SK-N-SH (cell line): ENCODE results near the gene ABLIM1. TPM values are rescaled to one million over a fixed set of nuclear protein-coding genes. Genes with fewer than 3 reads are reported as not detected.

Experiments
- CTCF ChIA-PET: fragments of 300-600, 350-600 bp; formaldehyde crosslinking; extraction: SDS; loops from one replicate; lab custom pipeline; 2021; lab: Yijun Ruan, JAX
- POLR2A ChIA-PET: fragments of 350-600 bp; sonication (Branson Sonifier 250); formaldehyde crosslinking; extraction: SDS; loops from one replicate; lab custom pipeline; 2020; ENCODE audit warnings: antibody characterized with exemption, inconsistent platforms; lab: Yijun Ruan, JAX
- DNase-seq: peaks from one replicate; pipeline ENCODE4 v3.0.0; 2012
- H2AFZ ChIP-seq: fragments of 200-600 bp; sonication (generic); 2 replicates; pipeline ENCODE4 v1.8.1; 2016; ENCODE audit warnings: antibody characterized with exemption, mild to moderate bottlenecking, low read depth
- H3F3A ChIP-seq: fragments of 200-600 bp; sonication (generic); replicated peaks from 2 replicates; pipeline ENCODE3; 2016; ENCODE audit warnings: antibody characterized with exemption, mild to moderate bottlenecking; ENCODE audit not compliant: insufficient read depth
- H3K27ac ChIP-seq, 2 experiments: fragments of 200-500 bp in 1 of 2; fragments of 200-600 bp in 1 of 2; sonication (Bioruptor generic) in 1 of 2; sonication (generic), shearing (Covaris generic) in 1 of 2; 2 replicates each; pipeline versions ENCODE4 v1.5.1 to v1.6.1; 2014 to 2016; ENCODE audit warnings: low read depth in 2 of 2, inconsistent platforms in 1 of 2, low read length in 1 of 2, mild to moderate bottlenecking in 1 of 2, mixed read lengths in 1 of 2
- H3K27me3 ChIP-seq: fragments of 200-600 bp; sonication (generic), shearing (Covaris generic); 2 replicates; pipeline ENCODE4 v1.6.1; 2016; ENCODE audit warnings: mixed run types; ENCODE audit not compliant: insufficient read depth
- H3K36me3 ChIP-seq, 2 experiments: fragments of 200-500 bp in 1 of 2; fragments of 200-600 bp in 1 of 2; sonication (Bioruptor generic) in 1 of 2; sonication (generic) in 1 of 2; replicated peaks in 1 of 2; 2 replicates each; pipeline versions ENCODE3 to v1.5.1; 2014 to 2016; ENCODE audit warnings: low read length in 1 of 2, mild to moderate bottlenecking in 1 of 2; ENCODE audit not compliant: insufficient read depth in 2 of 2, control insufficient read depth in 1 of 2
- H3K4me1 ChIP-seq, 2 experiments: fragments of 200-500 bp in 1 of 2; fragments of 200-600 bp in 1 of 2; sonication (Bioruptor generic) in 1 of 2; sonication (generic), shearing (Covaris generic) in 1 of 2; 2 replicates each; pipeline versions ENCODE4 v1.5.1 to v1.6.1; 2014 to 2016; ENCODE audit warnings: low read depth in 1 of 2, low read length in 1 of 2, mixed run types in 1 of 2; ENCODE audit not compliant: insufficient read depth in 2 of 2, control insufficient read depth in 1 of 2
- H3K4me2 ChIP-seq: fragments of 200-600 bp; sonication (generic), shearing (Covaris generic); 2 replicates; pipeline ENCODE4 v1.6.1; 2017; ENCODE audit warnings: mixed run types
- H3K4me3 ChIP-seq, 2 experiments: fragments of 200-500 bp in 1 of 2; fragments of 200-600 bp in 1 of 2; sonication (Bioruptor generic) in 1 of 2; sonication (generic), shearing (Covaris generic) in 1 of 2; 2 replicates each; pipeline versions ENCODE4 v1.5.1 to v1.8.1; 2014 to 2016; ENCODE audit warnings: low read depth in 2 of 2, inconsistent platforms in 1 of 2, low read length in 1 of 2, mild to moderate bottlenecking in 1 of 2, mixed read lengths in 1 of 2, moderate library complexity in 1 of 2
- H3K79me2 ChIP-seq: fragments of 200-600 bp; sonication (generic); 2 replicates; pipeline ENCODE4 v1.8.1; 2017; ENCODE audit warnings: mild to moderate bottlenecking; ENCODE audit not compliant: insufficient read depth
- H3K9ac ChIP-seq: fragments of 200-600 bp; sonication (generic); 2 replicates; pipeline ENCODE4 v1.6.1; 2017; ENCODE audit warnings: mixed run types
- H3K9me2 ChIP-seq: fragments of 200-600 bp; sonication (generic); 2 replicates; pipeline ENCODE4 v1.6.1; 2017; ENCODE audit warnings: mixed run types
- H3K9me3 ChIP-seq: fragments of 200-600 bp; sonication (generic); 2 replicates; pipeline ENCODE4 v1.6.1; 2017; ENCODE audit warnings: mixed run types, mild to moderate bottlenecking, moderate library complexity
- H4K20me1 ChIP-seq: fragments of 200-600 bp; sonication (generic); 2 replicates; pipeline ENCODE4 v1.6.1; 2017; ENCODE audit warnings: mild to moderate bottlenecking, mixed run types; ENCODE audit not compliant: insufficient read depth
- CHD2 ChIP-seq: fragments of 150-350 bp; IDR thresholded peaks from 2 replicates; pipeline ENCODE4 v1.6.1; 2018; ENCODE audit warnings: low read length; ENCODE audit not compliant: partially characterized antibody
- ELF1 ChIP-seq: IDR thresholded peaks from 2 replicates; pipeline ENCODE4 v1.4.0; 2012
- EP300 ChIP-seq, 2 experiments: IDR thresholded peaks; 2 replicates each; pipeline versions ENCODE4 v1.4.0 to v1.6.1; 2012; ENCODE audit warnings: borderline replicate concordance in 1 of 2, low read depth in 1 of 2, low read length in 1 of 2
- FOSL2 ChIP-seq: IDR thresholded peaks from 2 replicates; pipeline ENCODE4 v1.4.0; 2012; ENCODE audit warnings: low read depth, mild to moderate bottlenecking, moderate library complexity, borderline replicate concordance
- FOXM1 ChIP-seq: IDR thresholded peaks from 2 replicates; pipeline ENCODE4 v1.4.0; 2012; ENCODE audit warnings: low read depth, mild to moderate bottlenecking
- MEF2A ChIP-seq: IDR thresholded peaks from 2 replicates; pipeline ENCODE4 v1.4.0; 2012; ENCODE audit warnings: low read depth, borderline replicate concordance
- NFIC ChIP-seq: IDR thresholded peaks from 2 replicates; pipeline ENCODE4 v1.4.0; 2012; ENCODE audit warnings: borderline replicate concordance
- RAD21 ChIP-seq: IDR thresholded peaks from 2 replicates; pipeline ENCODE4 v1.6.1; 2012; ENCODE audit warnings: mild to moderate bottlenecking, low read length
- RFX5 ChIP-seq: IDR thresholded peaks from 2 replicates; pipeline ENCODE4 v1.6.1; 2012; ENCODE audit warnings: mild to moderate bottlenecking, improper control_type of control experiment, low read length
- RXRA ChIP-seq: IDR thresholded peaks from 2 replicates; pipeline ENCODE4 v1.4.0; 2012; ENCODE audit warnings: low read depth, mild to moderate bottlenecking, borderline replicate concordance
- TAF1 ChIP-seq: IDR thresholded peaks from 2 replicates; pipeline ENCODE4 v1.6.1; 2012; ENCODE audit warnings: low read depth, mild to moderate bottlenecking, low read length, moderate library complexity, borderline replicate concordance
- YY1 ChIP-seq: IDR thresholded peaks from 2 replicates; pipeline ENCODE4 v1.4.0; 2012; ENCODE audit warnings: low read depth, mild to moderate bottlenecking
- WGBS: methylation state at CpG from one replicate; pipeline ENCODE4 v1.1.6; 2017; ENCODE audit warnings: low lambda C conversion rate; 5-methylcytosine and 5-hydroxymethylcytosine counted together
- polyA plus RNA-seq, 3 experiments: library from polyadenylated mRNA; depleted of rRNA; stranded (reverse); fragments of >200 nt; gene quantifications; 2 replicates each; pipeline ENCODE4 v1.2.3, GENCODE V29; 2012
- TF ChIP-seq, protein P1 (sequence below): fragments of 200-600 bp; sonication (generic); IDR thresholded peaks from 2 replicates; pipeline ENCODE4 v1.6.1; 2017; ENCODE audit warnings: antibody characterized with exemption, mild to moderate bottlenecking, moderate library complexity
- TF ChIP-seq, protein P2 (sequence below): fragments of 150-350 bp; IDR thresholded peaks from 2 replicates; pipeline ENCODE4 v1.6.1; 2017; ENCODE audit warnings: antibody characterized with exemption, low read length, low read depth, borderline replicate concordance
- TF ChIP-seq, protein P3 (sequence below): IDR thresholded peaks from 2 replicates; pipeline ENCODE4; 2012
- TF ChIP-seq, protein P4 (sequence below): IDR thresholded peaks from 2 replicates; pipeline ENCODE4 v1.6.1; 2012; ENCODE audit warnings: mild to moderate bottlenecking, low read depth, low read length, moderate library complexity

The ABLIM1 gene
- polyA plus RNA-seq, 1 of the 3 experiments (the other 2 are of a cell fraction) = 16.1 TPM

DNA sequence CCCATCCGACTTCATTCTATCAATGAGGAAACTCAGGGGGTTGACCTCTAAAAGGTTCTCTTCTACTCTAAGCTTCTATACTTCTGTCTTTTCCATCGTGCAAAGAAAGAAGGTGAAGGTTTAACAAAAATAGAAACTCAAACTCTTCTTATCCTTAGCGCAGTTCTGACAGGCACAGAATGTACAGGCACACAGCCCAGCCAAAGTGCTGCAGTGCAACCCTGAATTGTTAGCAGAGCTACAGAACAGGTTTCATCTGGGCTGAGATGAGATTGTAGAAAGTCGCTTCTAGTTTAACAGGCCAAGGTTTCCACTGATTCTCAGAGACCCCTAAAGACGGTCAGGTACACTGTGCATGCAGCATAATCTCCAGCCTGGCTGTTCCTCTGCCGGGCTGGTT is 174.5 kb downstream of the ABLIM1 start:
- H3K4me2 ChIP-seq = no peak overlapping the region
- H3K9me3 ChIP-seq = no peaks in the 10 kb centered on the region
- no peaks in the 10 kb centered on the region for H3K27me3 ChIP-seq
- no peak overlapping the region for H2AFZ ChIP-seq
- H3K27ac ChIP-seq = no peak overlapping the region
- TF ChIP-seq, protein P1, sequence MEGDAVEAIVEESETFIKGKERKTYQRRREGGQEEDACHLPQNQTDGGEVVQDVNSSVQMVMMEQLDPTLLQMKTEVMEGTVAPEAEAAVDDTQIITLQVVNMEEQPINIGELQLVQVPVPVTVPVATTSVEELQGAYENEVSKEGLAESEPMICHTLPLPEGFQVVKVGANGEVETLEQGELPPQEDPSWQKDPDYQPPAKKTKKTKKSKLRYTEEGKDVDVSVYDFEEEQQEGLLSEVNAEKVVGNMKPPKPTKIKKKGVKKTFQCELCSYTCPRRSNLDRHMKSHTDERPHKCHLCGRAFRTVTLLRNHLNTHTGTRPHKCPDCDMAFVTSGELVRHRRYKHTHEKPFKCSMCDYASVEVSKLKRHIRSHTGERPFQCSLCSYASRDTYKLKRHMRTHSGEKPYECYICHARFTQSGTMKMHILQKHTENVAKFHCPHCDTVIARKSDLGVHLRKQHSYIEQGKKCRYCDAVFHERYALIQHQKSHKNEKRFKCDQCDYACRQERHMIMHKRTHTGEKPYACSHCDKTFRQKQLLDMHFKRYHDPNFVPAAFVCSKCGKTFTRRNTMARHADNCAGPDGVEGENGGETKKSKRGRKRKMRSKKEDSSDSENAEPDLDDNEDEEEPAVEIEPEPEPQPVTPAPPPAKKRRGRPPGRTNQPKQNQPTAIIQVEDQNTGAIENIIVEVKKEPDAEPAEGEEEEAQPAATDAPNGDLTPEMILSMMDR = no peak
- TF ChIP-seq, protein P2, sequence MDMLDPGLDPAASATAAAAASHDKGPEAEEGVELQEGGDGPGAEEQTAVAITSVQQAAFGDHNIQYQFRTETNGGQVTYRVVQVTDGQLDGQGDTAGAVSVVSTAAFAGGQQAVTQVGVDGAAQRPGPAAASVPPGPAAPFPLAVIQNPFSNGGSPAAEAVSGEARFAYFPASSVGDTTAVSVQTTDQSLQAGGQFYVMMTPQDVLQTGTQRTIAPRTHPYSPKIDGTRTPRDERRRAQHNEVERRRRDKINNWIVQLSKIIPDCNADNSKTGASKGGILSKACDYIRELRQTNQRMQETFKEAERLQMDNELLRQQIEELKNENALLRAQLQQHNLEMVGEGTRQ = no peak
- TF ChIP-seq FOXM1 = no peak
- TF ChIP-seq MEF2A = no peak
- no peak for TF ChIP-seq YY1
- no peak for TF ChIP-seq NFIC
- no peak for TF ChIP-seq RXRA
- TF ChIP-seq, protein P3, sequence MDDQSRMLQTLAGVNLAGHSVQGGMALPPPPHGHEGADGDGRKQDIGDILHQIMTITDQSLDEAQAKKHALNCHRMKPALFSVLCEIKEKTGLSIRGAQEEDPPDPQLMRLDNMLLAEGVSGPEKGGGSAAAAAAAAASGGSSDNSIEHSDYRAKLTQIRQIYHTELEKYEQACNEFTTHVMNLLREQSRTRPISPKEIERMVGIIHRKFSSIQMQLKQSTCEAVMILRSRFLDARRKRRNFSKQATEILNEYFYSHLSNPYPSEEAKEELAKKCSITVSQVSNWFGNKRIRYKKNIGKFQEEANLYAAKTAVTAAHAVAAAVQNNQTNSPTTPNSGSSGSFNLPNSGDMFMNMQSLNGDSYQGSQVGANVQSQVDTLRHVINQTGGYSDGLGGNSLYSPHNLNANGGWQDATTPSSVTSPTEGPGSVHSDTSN = no peak
- no peak for TF ChIP-seq CHD2
- TF ChIP-seq RAD21 = no peak
- no peak for TF ChIP-seq FOSL2
- TF ChIP-seq RFX5 = no peak
- TF ChIP-seq ELF1 = no peak
- TF ChIP-seq, protein P4, sequence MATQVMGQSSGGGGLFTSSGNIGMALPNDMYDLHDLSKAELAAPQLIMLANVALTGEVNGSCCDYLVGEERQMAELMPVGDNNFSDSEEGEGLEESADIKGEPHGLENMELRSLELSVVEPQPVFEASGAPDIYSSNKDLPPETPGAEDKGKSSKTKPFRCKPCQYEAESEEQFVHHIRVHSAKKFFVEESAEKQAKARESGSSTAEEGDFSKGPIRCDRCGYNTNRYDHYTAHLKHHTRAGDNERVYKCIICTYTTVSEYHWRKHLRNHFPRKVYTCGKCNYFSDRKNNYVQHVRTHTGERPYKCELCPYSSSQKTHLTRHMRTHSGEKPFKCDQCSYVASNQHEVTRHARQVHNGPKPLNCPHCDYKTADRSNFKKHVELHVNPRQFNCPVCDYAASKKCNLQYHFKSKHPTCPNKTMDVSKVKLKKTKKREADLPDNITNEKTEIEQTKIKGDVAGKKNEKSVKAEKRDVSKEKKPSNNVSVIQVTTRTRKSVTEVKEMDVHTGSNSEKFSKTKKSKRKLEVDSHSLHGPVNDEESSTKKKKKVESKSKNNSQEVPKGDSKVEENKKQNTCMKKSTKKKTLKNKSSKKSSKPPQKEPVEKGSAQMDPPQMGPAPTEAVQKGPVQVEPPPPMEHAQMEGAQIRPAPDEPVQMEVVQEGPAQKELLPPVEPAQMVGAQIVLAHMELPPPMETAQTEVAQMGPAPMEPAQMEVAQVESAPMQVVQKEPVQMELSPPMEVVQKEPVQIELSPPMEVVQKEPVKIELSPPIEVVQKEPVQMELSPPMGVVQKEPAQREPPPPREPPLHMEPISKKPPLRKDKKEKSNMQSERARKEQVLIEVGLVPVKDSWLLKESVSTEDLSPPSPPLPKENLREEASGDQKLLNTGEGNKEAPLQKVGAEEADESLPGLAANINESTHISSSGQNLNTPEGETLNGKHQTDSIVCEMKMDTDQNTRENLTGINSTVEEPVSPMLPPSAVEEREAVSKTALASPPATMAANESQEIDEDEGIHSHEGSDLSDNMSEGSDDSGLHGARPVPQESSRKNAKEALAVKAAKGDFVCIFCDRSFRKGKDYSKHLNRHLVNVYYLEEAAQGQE = no peak
- no peak for TF ChIP-seq TAF1
- no peak for TF ChIP-seq EP300 (IDR thresholded peaks at IDR 0.05; ENCODE audit: borderline replicate concordance in 1 of 2, low read depth in 1 of 2, low read length in 1 of 2)
- CTCF ChIA-PET = interaction anchor here (1.0 to 5.3 kb wide), 3 partner anchors 12 to 180 kb away, joined by 3 to 42 read pairs (median 27); no protein-coding TSS in a partner anchor
- no peaks in the 10 kb centered on the region for H4K20me1 ChIP-seq
- no peak for DNase-seq
- no peak overlapping the region for H3K4me3 ChIP-seq
- H3K9me2 ChIP-seq = no peaks in the 10 kb centered on the region
- H3K36me3 ChIP-seq = peaks cover 0 to 13% of the 10 kb centered on the region in 2 experiments
- WGBS = 90% methylated on average over 5 of the region's 6 CpGs
- H3F3A ChIP-seq = no peaks in the 10 kb centered on the region
- no peaks in the 10 kb centered on the region for H3K79me2 ChIP-seq
- POLR2A ChIA-PET = no interaction called here
- peaks cover 8 to 49% of the 10 kb centered on the region in 2 experiments; a peak in 2 of 4 replicates for H3K4me1 ChIP-seq
- no peak overlapping the region for H3K9ac ChIP-seq
